ENCODE results near the gene MRPS22. TPM values are rescaled to one million over a fixed set of nuclear protein-coding genes. Genes with fewer than 3 reads are reported as not detected.

The MRPS22 gene
- total RNA-seq, 6 experiments from 2014 or later = 65.8 to 74.1 (median 71.0) TPM

DNA sequence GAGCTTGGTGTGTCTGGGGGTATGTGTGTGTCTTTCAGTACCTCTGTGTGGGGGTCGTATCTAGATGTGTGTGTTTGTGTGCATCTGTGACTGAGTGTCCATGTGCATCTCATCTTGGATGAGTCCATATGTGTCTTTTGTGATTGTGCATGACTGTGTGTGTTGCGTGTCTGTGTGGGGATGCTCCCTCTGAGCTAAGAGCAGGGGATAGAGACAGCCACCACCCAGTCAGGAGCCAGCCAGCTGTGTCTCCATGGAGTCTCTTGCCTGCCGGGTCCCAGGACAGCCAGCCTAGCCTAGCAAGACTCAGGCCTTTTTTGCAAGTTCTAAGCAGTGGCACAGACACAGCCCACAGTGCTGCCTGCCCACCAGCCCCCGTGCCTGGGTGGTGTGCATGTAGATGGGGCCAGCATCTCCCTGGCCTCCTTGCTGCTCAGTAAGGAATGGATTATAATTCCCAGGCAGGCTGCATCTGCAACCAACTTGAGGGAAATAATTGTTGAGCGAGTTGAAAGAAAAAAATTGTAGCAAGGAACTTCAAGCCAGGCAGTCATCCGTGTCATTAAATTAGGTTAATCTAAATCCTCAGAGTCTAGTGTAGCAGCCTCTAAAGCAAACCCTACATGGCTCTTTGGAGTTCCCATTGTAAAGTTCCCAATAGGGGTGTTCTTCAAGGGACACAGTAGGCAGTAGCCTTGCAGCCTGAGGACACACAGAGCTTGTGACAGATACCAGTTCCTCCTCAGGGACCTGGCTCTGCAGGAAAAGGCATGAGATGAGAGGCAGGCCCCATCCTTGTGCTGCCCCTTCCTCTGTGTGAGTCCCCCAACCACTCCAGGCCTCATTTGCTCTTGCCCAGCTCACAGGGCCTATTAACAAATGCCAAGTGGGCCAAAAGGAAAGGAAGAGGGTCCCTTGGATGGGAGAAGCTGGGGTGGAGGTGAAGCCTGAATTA lies 35.9 kb upstream of the MRPS22 start:
- TF ChIP-seq, protein P1, sequence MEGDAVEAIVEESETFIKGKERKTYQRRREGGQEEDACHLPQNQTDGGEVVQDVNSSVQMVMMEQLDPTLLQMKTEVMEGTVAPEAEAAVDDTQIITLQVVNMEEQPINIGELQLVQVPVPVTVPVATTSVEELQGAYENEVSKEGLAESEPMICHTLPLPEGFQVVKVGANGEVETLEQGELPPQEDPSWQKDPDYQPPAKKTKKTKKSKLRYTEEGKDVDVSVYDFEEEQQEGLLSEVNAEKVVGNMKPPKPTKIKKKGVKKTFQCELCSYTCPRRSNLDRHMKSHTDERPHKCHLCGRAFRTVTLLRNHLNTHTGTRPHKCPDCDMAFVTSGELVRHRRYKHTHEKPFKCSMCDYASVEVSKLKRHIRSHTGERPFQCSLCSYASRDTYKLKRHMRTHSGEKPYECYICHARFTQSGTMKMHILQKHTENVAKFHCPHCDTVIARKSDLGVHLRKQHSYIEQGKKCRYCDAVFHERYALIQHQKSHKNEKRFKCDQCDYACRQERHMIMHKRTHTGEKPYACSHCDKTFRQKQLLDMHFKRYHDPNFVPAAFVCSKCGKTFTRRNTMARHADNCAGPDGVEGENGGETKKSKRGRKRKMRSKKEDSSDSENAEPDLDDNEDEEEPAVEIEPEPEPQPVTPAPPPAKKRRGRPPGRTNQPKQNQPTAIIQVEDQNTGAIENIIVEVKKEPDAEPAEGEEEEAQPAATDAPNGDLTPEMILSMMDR (IDR thresholded peaks at IDR 0.05) = no peak
- Mint-ChIP-seq H3K4me1 (ENCODE audit: low read depth) (peaks cover 96% of the 10 kb centered on the region), H3K4me3 (peak overlapping the region; percentile 5; the same call in 1 of the 2 replicates), H3K27ac (peak overlapping the region; percentile 92), H3K9me3 (no peaks in the 10 kb centered on the region; the same call in 1 of the 2 replicates), H3K27me3 (ENCODE audit: insufficient read depth) (peaks cover 3% of the 10 kb centered on the region), H3K36me3 (ENCODE audit: low read depth) (peaks cover 31% of the 10 kb centered on the region)
- no peak for DNase-seq

DNA sequence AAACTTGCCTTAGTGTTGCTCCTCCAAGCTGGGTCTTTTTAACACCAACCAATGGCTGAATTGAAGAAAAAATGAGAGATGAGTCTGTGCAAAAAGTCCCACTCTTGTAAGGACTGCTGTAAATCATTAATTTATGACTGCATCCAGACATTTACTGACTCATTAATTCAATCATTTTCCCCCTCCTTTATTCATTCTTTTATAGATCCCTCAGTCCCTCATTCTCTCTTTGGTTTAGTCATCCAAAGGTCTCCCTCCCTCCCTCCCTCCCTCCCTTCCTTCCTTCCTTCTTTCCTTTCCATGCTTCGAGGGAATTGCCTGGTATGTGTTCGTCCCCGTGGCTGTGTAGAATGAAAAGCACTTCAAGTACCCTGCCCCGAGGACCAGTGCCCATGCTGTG lies 35.3 kb upstream of the MRPS22 start:
- Mint-ChIP-seq H3K9me3 (no peaks in the 10 kb centered on the region; the same call in 1 of the 2 replicates), H3K4me3 (peak overlapping the region; percentile 51; the same call in 1 of the 2 replicates), H3K36me3 (ENCODE audit: low read depth) (peaks cover 38% of the 10 kb centered on the region), H3K4me1 (ENCODE audit: low read depth) (peaks cover 96% of the 10 kb centered on the region), H3K27ac (peak overlapping the region; percentile 92), H3K27me3 (ENCODE audit: insufficient read depth) (peaks cover 3% of the 10 kb centered on the region)
- TF ChIP-seq, protein P1 (IDR thresholded peaks at IDR 0.05) = no peak
- DNase-seq = peak; percentile 60

- Mint-ChIP-seq H3K27me3 (ENCODE audit: insufficient read depth) (peaks cover 3% of the 10 kb centered on the region), H3K4me3 (peak overlapping the region; percentile 51), H3K27ac (peak overlapping the region; percentile 92), H3K36me3 (ENCODE audit: low read depth) (peaks cover 40% of the 10 kb centered on the region), H3K4me1 (ENCODE audit: low read depth) (peaks cover 95% of the 10 kb centered on the region), H3K9me3 (no peaks in the 10 kb centered on the region)
- peak; percentile 34 for DNase-seq
- TF ChIP-seq, protein P1 (IDR thresholded peaks at IDR 0.05) = no peak
Measured at GRCh38 chr3:139309061-139309591, 34.7 kb upstream of the MRPS22 start.

- TF ChIP-seq, protein P1 (IDR thresholded peaks at IDR 0.05) = no peak
- H3K36me3 Mint-ChIP-seq (ENCODE audit: low read depth) = peaks cover 35% of the 10 kb centered on the region
- H3K4me1 Mint-ChIP-seq (ENCODE audit: low read depth) = peaks cover 88% of the 10 kb centered on the region
- peak overlapping the region; percentile 51 for H3K4me3 Mint-ChIP-seq
- H3K27me3 Mint-ChIP-seq (ENCODE audit: insufficient read depth) = peaks cover 3% of the 10 kb centered on the region
- peak overlapping the region; percentile 92 for H3K27ac Mint-ChIP-seq
- H3K9me3 Mint-ChIP-seq = no peaks in the 10 kb centered on the region
- peak; percentile 74 for DNase-seq
Measured at GRCh38 chr3:139309880-139310279, 33.9 kb upstream of the MRPS22 start.

- H3K36me3 Mint-ChIP-seq (ENCODE audit: low read depth) = peaks cover 34% of the 10 kb centered on the region
- TF ChIP-seq, protein P1 (IDR thresholded peaks at IDR 0.05) = no peak
- H3K9me3 Mint-ChIP-seq = no peaks in the 10 kb centered on the region
- H3K27ac Mint-ChIP-seq = peak overlapping the region; percentile 92
- H3K4me1 Mint-ChIP-seq (ENCODE audit: low read depth) = peaks cover 85% of the 10 kb centered on the region
- peaks cover 3% of the 10 kb centered on the region for H3K27me3 Mint-ChIP-seq (ENCODE audit: insufficient read depth)
- H3K4me3 Mint-ChIP-seq = peak overlapping the region; percentile 51
- DNase-seq = peak; percentile 96
Measured at GRCh38 chr3:139310474-139310933, 33.3 kb upstream of the MRPS22 start.

Data from HFFc6 (cell line).